ENCODE results near the gene CCNF. TPM values are rescaled to one million over a fixed set of nuclear protein-coding genes. Genes with fewer than 3 reads are reported as not detected.

The CCNF gene
- total and polyA plus RNA-seq, 2 donors from 2014 or later = 0.77 to 2.9 TPM

DNA sequence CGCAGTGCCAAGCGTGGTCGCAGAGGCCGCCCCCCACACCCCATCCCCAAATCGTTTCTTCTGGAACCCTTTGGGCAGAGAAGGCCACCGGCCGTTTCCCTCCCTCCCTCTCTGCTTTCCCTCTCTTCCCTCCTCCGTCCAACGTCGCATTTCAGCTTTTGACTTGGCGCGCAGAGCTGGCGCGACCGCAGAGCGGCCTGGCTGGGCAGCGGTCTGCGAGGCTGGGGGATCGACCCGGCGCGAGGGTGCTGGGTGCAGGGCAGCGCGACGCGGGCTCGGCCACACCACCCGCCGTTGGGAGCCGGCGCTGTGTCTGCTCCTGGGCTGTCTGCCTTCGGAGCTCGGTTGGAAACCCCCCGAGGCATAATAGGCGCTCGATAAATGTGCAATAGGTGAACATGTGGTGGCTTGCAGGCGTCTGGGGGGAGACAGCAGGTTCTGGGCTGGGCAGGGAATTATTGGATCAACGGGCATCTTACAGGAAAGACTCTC is 39.0 kb downstream of the CCNF start:
- Histone ChIP-seq H3K9ac (ENCODE audit: low read length in 3 of 3) (no peak overlapping the region), H3K4me3 (ENCODE audit: low read length in 3 of 3) (peak overlapping the region in 1 of 3 donors; percentile 43), H3K27me3 (ENCODE audit: control insufficient read depth, insufficient read depth, low read length) (no peaks in the 10 kb centered on the region), H3K4me1 (ENCODE audit: control insufficient read depth in 2 of 3, insufficient read depth in 2 of 3, low read depth in 1 of 3, low read length in 3 of 3) (peaks cover 0 to 21% (median 0%) of the 10 kb centered on the region in 3 donors), H3K36me3 (ENCODE audit: control insufficient read depth in 2 of 3, insufficient read depth in 3 of 3, low read length in 3 of 3) (no peaks in the 10 kb centered on the region), H3K9me3 (ENCODE audit: control insufficient read depth in 2 of 3, insufficient read depth in 1 of 3, low read length in 3 of 3) (no peaks in the 10 kb centered on the region), H3K27ac (ENCODE audit: low read depth in 2 of 2, low read length in 2 of 2) (no peak overlapping the region)
- DNase-seq (peak in 3 of 5 donors; percentile 44 to 82 (median 64)), FAIRE-seq (no peak)
- intact Hi-C loops (cut with DNase I) = no loop called here
- TF ChIP-seq, protein P1, sequence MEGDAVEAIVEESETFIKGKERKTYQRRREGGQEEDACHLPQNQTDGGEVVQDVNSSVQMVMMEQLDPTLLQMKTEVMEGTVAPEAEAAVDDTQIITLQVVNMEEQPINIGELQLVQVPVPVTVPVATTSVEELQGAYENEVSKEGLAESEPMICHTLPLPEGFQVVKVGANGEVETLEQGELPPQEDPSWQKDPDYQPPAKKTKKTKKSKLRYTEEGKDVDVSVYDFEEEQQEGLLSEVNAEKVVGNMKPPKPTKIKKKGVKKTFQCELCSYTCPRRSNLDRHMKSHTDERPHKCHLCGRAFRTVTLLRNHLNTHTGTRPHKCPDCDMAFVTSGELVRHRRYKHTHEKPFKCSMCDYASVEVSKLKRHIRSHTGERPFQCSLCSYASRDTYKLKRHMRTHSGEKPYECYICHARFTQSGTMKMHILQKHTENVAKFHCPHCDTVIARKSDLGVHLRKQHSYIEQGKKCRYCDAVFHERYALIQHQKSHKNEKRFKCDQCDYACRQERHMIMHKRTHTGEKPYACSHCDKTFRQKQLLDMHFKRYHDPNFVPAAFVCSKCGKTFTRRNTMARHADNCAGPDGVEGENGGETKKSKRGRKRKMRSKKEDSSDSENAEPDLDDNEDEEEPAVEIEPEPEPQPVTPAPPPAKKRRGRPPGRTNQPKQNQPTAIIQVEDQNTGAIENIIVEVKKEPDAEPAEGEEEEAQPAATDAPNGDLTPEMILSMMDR (IDR thresholded peaks at IDR 0.05; ENCODE audit: borderline replicate concordance, extremely low read depth, insufficient read depth) = no peak

DNA sequence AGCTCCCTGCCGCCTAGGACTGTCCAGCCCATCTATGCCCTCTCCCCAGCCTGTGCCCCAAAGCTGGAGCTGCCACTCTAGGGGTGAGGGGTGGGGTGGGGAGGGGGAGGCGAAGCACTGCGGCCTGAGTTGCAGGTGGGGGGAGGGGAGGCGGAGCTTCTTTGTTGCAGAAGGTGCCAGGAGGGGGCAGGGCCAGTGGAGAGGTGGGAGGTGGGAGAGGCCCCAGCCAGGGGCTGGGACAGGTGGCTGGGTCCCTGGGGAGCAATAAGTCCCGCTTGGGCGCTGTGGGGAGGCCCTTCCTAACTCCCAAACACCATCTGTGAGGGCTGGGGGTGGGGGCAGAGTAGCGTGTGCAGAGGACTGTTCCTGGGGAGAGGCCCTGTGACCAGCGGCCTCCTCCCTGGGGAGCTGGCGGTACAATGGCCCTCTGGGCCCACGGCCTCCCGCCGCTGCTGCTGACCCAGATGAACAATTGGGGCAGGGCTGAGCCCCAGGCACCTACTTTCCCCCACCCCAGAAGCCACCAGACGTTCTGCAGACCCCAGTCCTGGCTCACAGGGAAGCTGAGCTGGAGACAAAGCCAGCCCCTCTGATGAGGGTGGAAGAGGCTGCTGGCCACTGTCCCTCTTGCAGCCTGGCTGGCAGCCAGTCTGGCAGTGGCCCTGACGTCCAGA is 39.6 kb downstream of the CCNF start:
- FAIRE-seq (no peak), DNase-seq (peak in 4 of 5 donors; percentile 58 to 87 (median 68))
- TF ChIP-seq, protein P1 (IDR thresholded peaks at IDR 0.05; ENCODE audit: borderline replicate concordance, extremely low read depth, insufficient read depth) = no peak
- Histone ChIP-seq H3K27me3 (ENCODE audit: control insufficient read depth, insufficient read depth, low read length) (no peaks in the 10 kb centered on the region), H3K36me3 (ENCODE audit: control insufficient read depth in 2 of 3, insufficient read depth in 3 of 3, low read length in 3 of 3) (no peaks in the 10 kb centered on the region), H3K9me3 (ENCODE audit: control insufficient read depth in 2 of 3, insufficient read depth in 1 of 3, low read length in 3 of 3) (no peaks in the 10 kb centered on the region), H3K9ac (ENCODE audit: low read length in 3 of 3) (no peak overlapping the region), H3K27ac (ENCODE audit: low read depth in 2 of 2, low read length in 2 of 2) (no peak overlapping the region), H3K4me1 (ENCODE audit: control insufficient read depth in 2 of 3, insufficient read depth in 2 of 3, low read depth in 1 of 3, low read length in 3 of 3) (peaks cover 0 to 24% (median 0%) of the 10 kb centered on the region in 3 donors), H3K4me3 (ENCODE audit: low read length in 3 of 3) (no peak overlapping the region)
- intact Hi-C loops (cut with DNase I) = no loop called here

DNA sequence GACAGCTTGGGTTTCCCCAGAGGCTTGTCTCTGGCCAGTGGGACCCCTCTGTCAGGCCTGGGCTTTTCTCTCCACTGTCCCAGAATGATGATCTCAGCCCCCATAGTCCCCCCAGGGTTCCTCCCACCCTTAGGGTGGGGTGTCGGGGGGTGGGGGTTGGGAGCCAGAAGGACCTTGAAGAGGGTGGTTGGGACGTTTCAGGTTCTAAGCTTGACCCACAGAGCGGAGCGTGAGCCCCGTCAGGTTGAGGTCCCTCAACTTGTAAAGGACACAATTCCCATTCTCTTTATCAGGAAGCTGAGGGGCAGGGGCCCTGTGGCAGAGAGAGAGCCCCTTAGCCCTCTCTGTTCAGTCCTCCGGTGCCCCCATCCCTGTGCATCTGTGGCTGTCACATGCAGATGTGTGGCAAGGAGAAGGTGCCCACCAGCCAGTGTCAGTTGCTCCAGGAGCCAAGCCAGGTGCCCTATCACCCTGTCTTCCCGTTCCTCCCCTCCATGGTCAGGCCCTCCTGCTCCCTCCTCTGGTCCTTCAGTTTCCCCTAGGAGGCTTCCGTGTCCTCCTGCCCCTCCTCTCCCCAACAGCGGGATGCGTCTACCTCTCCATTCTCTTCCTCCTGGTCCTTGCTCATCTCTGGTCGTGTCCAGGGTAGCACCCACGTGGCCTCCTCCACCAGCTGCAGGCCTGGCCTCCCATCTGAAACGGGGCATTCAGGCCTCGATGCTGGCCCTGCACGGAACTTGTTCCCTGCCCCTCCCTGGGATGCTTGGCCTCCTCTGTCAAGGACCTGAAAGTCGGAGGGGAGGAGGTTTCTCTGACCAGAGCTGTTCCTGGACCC is 40.4 kb downstream of the CCNF start:
- Histone ChIP-seq H3K36me3 (ENCODE audit: control insufficient read depth in 2 of 3, insufficient read depth in 3 of 3, low read length in 3 of 3) (no peaks in the 10 kb centered on the region), H3K9me3 (ENCODE audit: control insufficient read depth in 2 of 3, insufficient read depth in 1 of 3, low read length in 3 of 3) (no peaks in the 10 kb centered on the region), H3K9ac (ENCODE audit: low read length in 3 of 3) (no peak overlapping the region), H3K27ac (ENCODE audit: low read depth in 2 of 2, low read length in 2 of 2) (no peak overlapping the region), H3K4me3 (ENCODE audit: low read length in 3 of 3) (no peak overlapping the region), H3K27me3 (ENCODE audit: control insufficient read depth, insufficient read depth, low read length) (no peaks in the 10 kb centered on the region), H3K4me1 (ENCODE audit: control insufficient read depth in 2 of 3, insufficient read depth in 2 of 3, low read depth in 1 of 3, low read length in 3 of 3) (peaks cover 0 to 30% (median 0%) of the 10 kb centered on the region in 3 donors)
- FAIRE-seq (no peak), DNase-seq (peak in 1 of 5 donors; percentile 65)
- TF ChIP-seq, protein P1 (IDR thresholded peaks at IDR 0.05; ENCODE audit: borderline replicate concordance, extremely low read depth, insufficient read depth) = no peak
- intact Hi-C loops (cut with DNase I) = no loop called here
